Measurements from ENCODE around the gene EMILIN2.

GRCh38 chr18:2911533-2911932 lies 64.7 kb downstream of the EMILIN2 start:
- TF ChIP-seq CTCF (IDR thresholded peaks at IDR 0.05; ENCODE audit: insufficient read depth, low read depth, low read length), result no peak
- TF ChIP-seq EZH2 (IDR thresholded peaks at IDR 0.05; ENCODE audit: insufficient read depth, low read length), result no peak

Data from astrocyte (in vitro differentiated cells and primary cell).